Activated CD4-positive, alpha-beta memory T cell treated with anti-CD3 and anti-CD28 coated beads for 36 hours (primary cell): ENCODE measurements around the gene FUT6. TPM values are rescaled to one million over a fixed set of nuclear protein-coding genes. Genes with fewer than 3 reads are reported as not detected.
"Not testable (repeated sequence)": the region's sequence is repeated elsewhere in the genome, so short reads cannot be mapped to it uniquely, and the experiment has no call there.

Experiments used
- CTCF ChIA-PET: fragments of 350-600 bp; sonication (Branson Sonifier 250); formaldehyde crosslinking; loops from one replicate; lab custom pipeline; 2021; ENCODE audit warnings: antibody characterized with exemption, inconsistent platforms; lab: Charles Lee
- POLR2A ChIA-PET: fragments of 350-600 bp; sonication (Branson Sonifier 250); formaldehyde crosslinking; loops from one replicate; lab custom pipeline; 2021; ENCODE audit warnings: antibody characterized with exemption; lab: Charles Lee
- DNase-seq: peaks from one replicate; pipeline ENCODE4 v3.0.0-alpha.2; 2020
- H3K27ac Mint-ChIP-seq: one replicate; pipeline ENCODE4 v1.8.0; 2021; ENCODE audit warnings: mixed read lengths
- H3K27me3 Mint-ChIP-seq: one replicate; pipeline ENCODE4 v1.8.0; 2021; ENCODE audit warnings: mixed read lengths
- H3K36me3 Mint-ChIP-seq: one replicate; pipeline ENCODE4 v1.8.0; 2021; ENCODE audit warnings: mixed read lengths
- H3K4me1 Mint-ChIP-seq: one replicate; pipeline ENCODE4 v1.8.0; 2021; ENCODE audit warnings: low read depth, mixed read lengths
- H3K4me3 Mint-ChIP-seq: one replicate; pipeline ENCODE4 v1.8.0; 2021; ENCODE audit warnings: mild to moderate bottlenecking, mixed read lengths
- H3K9me3 Mint-ChIP-seq: one replicate; pipeline ENCODE4 v1.8.0; 2021; ENCODE audit warnings: mixed read lengths
- intact Hi-C: fragments of 100-400 bp; cut with micrococcal nuclease; formaldehyde crosslinking; loops from one replicate; pipeline ENCODE4 v1.15.1; 2023
- total RNA-seq, 2 experiments: library from RNA; stranded (reverse); gene quantifications; one replicate each; pipeline ENCODE4 v1.2.3, GENCODE V29; 2021

FUT6 gene
- total RNA-seq, 2 experiments from 2014 or later, result not detected

DNA sequence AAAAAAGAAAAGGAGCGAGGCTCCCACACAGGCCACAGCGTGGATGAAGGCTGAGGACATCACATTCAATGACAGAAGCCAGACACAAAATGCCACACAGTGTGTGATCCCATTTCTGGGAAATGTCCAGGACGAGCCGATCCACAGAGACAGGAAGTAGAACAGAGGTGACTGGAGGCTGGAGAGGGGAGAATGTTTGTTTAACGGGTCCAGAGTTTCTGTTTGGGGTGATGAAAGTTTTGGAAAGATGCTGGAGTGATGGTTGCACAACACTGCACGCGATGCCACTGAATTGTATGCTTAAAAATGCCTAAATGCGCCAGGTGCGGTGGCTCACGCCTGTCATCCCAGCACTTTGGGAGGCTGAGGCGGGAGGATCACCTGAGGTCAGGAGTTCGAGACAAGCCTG is 31.5 kb upstream of the FUT6 start:
- H3K4me1 Mint-ChIP-seq, result no peaks in the 10 kb centered on the region
- CTCF ChIA-PET, result no interaction called here
- no peak overlapping the region for H3K27ac Mint-ChIP-seq
- no peak for DNase-seq
- POLR2A ChIA-PET, result no interaction called here
- no peaks in the 10 kb centered on the region for H3K9me3 Mint-ChIP-seq
- no peak overlapping the region for H3K4me3 Mint-ChIP-seq
- no peaks in the 10 kb centered on the region for H3K36me3 Mint-ChIP-seq
- intact Hi-C loops, result no loop called here
- H3K27me3 Mint-ChIP-seq, result no peaks in the 10 kb centered on the region

DNA sequence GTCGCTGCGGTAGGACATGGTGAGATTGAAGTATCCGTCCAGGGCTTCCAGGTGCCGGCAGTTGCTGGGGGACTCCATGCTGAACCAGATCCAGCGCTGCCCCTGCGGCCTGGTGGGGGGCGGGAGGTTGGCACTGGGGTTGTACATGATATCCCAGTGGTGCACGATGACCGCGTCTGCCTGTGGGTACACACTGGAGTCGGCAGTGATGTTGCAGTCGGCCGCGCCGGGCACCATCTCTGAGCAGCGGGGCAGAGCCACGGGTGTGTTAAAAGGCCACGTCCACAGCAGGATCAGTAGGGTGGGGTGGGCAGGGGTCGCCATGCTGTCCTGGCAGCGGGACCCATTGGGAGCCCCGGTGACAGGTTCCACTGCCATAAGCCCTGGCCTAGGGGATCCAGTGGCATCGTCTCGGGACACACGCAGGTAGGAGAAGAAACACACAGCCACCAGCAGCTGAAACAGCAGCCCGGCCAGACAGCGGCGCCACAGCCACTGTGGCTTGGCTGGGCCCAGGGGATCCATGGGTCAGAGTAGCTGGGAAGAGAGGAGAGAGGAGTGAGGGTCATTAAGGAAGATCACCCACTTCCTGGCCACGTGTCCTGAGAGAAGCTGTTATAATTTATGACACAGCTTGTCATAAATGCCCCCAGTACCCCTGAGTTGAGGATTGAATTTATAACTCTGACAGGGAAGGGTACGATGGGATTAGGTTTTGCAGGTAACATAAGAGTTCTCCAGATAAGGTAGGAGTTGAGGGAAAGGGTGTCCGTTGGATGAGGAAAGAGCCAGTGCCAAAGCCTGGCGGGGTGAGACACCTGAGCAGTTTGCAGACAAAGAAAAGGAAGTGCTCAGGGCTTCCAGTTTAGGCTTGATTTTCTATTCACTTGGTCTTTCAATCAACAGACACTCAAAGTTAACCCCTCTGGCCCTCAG is 28.0 kb upstream of the FUT6 start:
- H3K27me3 Mint-ChIP-seq, result no peaks in the 10 kb centered on the region
- no peaks in the 10 kb centered on the region for H3K36me3 Mint-ChIP-seq
- no peaks in the 10 kb centered on the region for H3K4me1 Mint-ChIP-seq
- H3K4me3 Mint-ChIP-seq, result no peak overlapping the region
- POLR2A ChIA-PET, result no interaction called here
- H3K27ac Mint-ChIP-seq, result no peak overlapping the region
- no peaks in the 10 kb centered on the region for H3K9me3 Mint-ChIP-seq
- CTCF ChIA-PET, result no interaction called here
- intact Hi-C loops, result no loop called here
- no peak for DNase-seq

DNA sequence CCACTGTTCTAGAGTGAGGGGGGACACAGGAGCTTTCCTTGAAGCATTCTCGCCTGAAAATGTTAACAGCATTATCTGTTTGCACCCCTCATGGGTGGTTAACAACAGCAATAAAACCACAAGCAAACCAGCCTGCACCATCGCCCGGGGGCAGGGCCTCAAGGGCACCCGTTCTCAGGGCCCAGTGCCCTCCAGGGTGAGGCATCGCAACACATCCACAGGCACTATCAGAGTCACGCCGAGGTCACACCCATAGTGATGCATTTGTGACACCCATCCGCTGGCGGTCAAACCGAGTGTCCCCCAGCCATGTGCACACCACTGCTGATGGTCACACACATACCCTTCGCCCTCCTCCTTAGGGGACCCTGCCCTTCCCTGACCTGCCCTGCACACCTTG is 26.3 kb upstream of the FUT6 start:
- Mint-ChIP-seq H3K4me3 (no peak overlapping the region), H3K36me3 (no peaks in the 10 kb centered on the region), H3K27ac (no peak overlapping the region), H3K27me3 (no peaks in the 10 kb centered on the region), H3K9me3 (no peaks in the 10 kb centered on the region), H3K4me1 (no peaks in the 10 kb centered on the region)
- CTCF ChIA-PET, result interaction anchor here (0.6 kb wide), 1 partner anchor 102 kb away, joined by 3 read pairs; no protein-coding TSS in a partner anchor
- no peak for DNase-seq
- POLR2A ChIA-PET, result no interaction called here
- intact Hi-C loops, result no loop called here

DNA sequence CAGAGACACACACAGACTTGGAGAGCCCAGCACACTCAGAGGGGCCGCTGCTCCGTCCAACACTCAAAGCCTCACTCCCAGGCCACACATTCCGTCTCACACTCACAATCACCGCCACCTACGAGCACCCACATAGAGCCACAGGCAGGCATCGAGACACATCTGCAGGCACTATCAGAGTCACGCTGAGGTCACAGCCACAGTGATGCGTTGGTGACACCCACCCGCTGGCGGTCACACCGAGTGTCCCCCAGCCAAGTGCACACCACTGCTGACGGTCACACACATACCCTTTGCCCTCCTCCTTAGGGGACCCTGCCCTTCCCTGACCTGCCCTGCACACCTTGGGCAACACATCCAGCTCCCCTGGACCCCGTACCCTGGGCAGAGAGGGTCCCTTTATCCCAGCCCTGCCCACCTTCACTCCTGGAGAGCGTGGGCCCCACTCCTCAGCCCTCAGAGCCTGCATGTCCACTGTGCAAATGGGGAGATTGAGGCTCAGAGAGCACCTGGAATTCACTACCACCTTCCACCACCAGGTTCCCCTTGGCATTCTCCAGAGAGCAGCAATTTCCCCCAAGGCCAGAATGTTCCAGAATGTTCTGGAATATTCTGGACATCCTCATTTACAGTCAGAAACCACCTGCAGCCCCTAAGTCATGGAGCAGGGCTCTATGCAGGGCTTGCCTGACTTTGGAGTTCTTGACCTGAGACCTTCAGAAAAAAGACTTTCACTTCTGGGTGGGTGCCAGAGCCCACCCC is 25.4 kb upstream of the FUT6 start:
- CTCF ChIA-PET, result no interaction called here
- H3K27me3 Mint-ChIP-seq, result no peaks in the 10 kb centered on the region
- POLR2A ChIA-PET, result no interaction called here
- intact Hi-C loops, result no loop called here
- H3K27ac Mint-ChIP-seq, result no peak overlapping the region
- no peak overlapping the region for H3K4me3 Mint-ChIP-seq
- no peak for DNase-seq
- H3K9me3 Mint-ChIP-seq, result no peaks in the 10 kb centered on the region
- H3K4me1 Mint-ChIP-seq, result no peaks in the 10 kb centered on the region
- no peaks in the 10 kb centered on the region for H3K36me3 Mint-ChIP-seq

DNA sequence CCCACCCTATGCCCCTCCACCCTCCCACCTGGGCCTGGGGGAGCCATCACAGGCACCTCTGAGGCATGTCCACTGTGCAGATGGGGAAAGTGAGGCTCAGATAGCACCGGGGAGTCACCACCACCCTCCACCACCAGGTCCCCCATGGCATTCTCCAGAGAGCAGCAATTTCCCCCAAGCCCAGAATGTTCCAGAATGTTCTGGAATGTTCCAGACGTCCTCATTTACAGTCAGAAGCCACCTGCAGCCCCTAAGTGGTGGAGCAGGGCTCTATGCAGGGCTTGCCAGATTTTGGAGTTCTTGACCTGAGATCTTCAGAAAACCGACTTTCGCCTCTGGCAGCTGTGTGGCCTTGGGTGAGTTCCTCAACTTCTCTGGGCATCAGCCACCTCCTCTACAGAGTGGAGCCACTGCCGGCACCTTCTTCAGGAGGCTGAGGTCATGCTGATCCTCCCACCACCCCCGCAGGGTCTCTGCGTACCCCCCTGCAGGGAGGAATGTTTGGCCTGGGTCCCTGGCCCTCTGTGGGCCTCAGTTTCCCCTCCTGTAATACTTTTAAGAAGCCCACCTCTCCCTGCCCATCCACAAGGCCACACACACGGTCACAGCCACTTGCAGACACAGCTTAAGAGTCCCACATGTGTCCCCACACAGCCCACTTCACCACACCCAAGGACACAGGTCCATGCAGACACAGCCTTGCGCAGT is 24.7 kb upstream of the FUT6 start:
- DNase-seq, result no peak
- POLR2A ChIA-PET, result no interaction called here
- CTCF ChIA-PET, result no interaction called here
- H3K36me3 Mint-ChIP-seq, result no peaks in the 10 kb centered on the region
- no peak overlapping the region for H3K4me3 Mint-ChIP-seq
- H3K27me3 Mint-ChIP-seq, result no peaks in the 10 kb centered on the region
- H3K9me3 Mint-ChIP-seq, result no peaks in the 10 kb centered on the region
- no peaks in the 10 kb centered on the region for H3K4me1 Mint-ChIP-seq
- no peak overlapping the region for H3K27ac Mint-ChIP-seq
- intact Hi-C loops, result no loop called here

DNA sequence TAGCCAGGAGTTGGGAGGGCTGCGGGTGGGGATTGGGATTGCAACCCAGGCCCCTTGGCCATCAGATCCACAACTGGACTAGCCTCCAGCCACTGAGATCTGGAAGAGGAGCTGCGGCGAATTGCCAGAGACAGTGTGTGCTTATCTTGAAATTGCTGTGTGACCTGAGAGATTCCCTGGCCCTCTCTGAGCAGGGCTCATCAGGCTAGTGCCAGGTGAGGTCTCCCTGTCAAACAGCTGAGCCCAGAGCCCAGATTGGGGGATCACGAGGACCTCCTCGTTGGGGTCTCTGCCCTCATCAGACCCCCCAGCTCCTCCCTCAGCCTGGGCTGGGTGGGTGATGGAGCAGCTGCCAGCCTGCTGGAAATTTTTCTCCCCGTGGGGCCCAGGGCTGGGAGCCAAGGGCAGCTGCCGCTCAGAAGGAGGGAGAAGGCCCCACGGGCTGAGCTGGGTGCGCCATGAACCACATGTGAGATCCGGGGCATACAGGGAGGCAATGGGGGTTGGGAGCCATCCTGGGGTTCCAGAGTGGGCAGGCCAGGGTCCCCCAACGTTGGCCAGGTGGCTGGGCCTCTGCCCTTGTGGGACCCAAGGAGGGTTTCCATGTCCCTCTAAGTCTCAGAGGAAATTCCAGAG is 23.6 kb upstream of the FUT6 start:
- intact Hi-C loops, result no loop called here
- Mint-ChIP-seq H3K4me1 (no peaks in the 10 kb centered on the region), H3K36me3 (no peaks in the 10 kb centered on the region), H3K27me3 (no peaks in the 10 kb centered on the region), H3K27ac (no peak overlapping the region), H3K9me3 (no peaks in the 10 kb centered on the region), H3K4me3 (no peak overlapping the region)
- ChIA-PET CTCF (no interaction called here), POLR2A (no interaction called here)
- no peak for DNase-seq

DNA sequence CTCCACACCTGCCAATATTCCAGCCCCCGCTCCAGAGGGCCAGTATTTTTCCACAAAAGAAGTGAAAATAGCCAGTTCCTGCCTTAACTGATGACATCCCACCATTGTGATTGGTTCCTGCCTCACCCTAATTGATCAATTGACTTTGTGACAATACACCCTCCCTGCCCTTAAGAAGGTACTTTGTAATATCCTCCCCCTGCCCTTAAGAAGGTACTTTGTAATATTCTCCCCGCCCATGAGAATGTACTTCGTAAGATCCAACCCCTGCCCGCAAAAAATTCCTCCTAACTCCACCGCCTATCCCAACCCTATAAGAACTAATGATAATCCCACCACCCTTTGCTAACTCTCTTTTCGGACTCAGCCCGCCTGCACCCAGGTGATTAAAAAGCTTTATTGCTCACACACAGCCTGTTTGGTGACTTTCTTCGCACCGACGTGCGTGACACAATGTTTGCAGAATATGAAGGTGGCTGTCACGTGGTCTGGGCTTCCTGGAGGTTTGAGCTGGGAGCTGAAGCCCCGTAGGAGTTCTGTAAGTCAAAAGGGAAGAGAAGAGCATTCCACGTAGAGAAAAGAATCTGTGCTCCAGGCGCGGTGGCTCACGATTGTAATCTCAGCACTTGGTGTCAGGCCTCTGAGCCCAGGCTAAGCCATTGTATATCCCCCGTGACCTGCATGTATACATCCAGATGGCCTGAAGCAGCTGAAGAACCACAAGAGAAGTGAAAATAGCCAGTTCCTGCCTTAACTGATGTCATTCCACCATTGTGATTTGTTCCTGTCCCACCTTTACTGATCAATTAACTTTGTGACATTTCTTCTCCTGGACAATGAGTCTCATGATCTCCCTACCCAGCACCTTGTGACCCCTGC is 17.9 kb upstream of the FUT6 start:
- H3K9me3 Mint-ChIP-seq, result no peaks in the 10 kb centered on the region
- CTCF ChIA-PET, result no interaction called here
- no peaks in the 10 kb centered on the region for H3K27me3 Mint-ChIP-seq
- H3K4me1 Mint-ChIP-seq, result no peaks in the 10 kb centered on the region
- no peaks in the 10 kb centered on the region for H3K36me3 Mint-ChIP-seq
- no peak for DNase-seq
- intact Hi-C loops, result no loop called here
- POLR2A ChIA-PET, result no interaction called here
- H3K27ac Mint-ChIP-seq, result no peak overlapping the region
- no peak overlapping the region for H3K4me3 Mint-ChIP-seq

DNA sequence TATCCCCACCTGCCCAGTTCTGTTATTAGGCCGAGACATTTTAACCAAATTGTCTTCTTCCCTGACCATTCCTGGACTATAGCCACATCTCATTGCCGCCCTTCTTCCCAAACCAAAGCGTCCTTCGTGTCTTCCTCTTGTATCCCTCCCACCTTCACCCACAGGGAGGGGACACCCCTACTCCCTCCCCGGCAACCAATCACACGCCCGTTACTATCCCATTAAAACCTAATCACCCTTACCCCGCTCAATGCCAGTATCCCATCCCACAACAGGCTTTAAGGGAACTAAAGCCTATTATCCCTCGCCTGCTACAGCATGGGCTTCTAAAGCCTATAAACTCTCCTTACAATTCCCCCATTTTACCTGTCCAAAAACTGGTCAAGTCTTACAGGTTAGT is 15.6 kb upstream of the FUT6 start:
- H3K4me1 Mint-ChIP-seq, H3K36me3 Mint-ChIP-seq, DNase-seq, H3K4me3 Mint-ChIP-seq, intact Hi-C loops, H3K9me3 Mint-ChIP-seq, CTCF ChIA-PET, H3K27ac Mint-ChIP-seq, POLR2A ChIA-PET, H3K27me3 Mint-ChIP-seq: not testable (repeated sequence)

DNA sequence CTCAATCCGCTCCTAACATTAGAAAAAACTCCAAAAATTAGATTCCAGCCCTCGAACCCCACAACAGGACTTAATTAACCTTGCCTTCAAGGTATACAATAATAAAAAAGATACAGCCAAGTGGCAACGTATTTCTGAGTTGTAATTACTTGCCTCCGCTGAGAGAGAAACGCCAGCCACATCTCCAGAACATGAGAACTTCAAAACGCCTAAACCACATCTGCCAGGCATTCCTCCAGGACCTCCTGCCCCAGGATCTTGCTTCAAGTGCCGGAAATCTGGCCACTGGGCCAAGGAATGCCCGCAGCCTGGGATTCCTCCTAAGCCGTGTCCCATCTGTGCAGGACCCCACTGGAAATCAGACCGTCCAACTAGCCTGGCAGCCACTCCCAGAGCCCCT is 14.6 kb upstream of the FUT6 start:
- intact Hi-C loops, H3K27ac Mint-ChIP-seq, H3K9me3 Mint-ChIP-seq, DNase-seq, H3K36me3 Mint-ChIP-seq, H3K27me3 Mint-ChIP-seq, POLR2A ChIA-PET, H3K4me1 Mint-ChIP-seq, CTCF ChIA-PET, H3K4me3 Mint-ChIP-seq: not testable (repeated sequence)

DNA sequence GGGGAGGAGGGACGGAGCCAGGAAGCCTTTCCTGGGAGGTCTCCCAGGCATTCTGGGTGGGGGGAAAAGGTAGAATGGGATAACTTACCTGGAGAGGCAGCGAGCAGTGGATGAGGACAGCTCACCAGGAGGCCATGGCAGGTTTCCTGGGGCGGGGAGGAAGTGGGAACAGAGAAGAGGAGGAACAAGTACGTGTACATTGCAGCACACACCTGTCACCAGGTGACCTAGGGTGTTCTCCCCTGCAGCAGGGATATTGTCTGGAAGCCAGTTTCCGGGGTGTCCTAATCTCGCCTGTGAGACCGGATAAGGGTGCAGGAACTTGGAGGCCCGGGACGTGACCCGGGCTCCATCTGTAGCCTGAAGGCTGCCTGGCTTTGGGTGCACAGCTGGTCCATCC is 11.8 kb upstream of the FUT6 start, which contains the start of gene FUT3:
TSS of gene FUT3 (minus strand) at position 148 of the 400 bp plus-strand sequence.
- Mint-ChIP-seq H3K27me3 (no peaks in the 10 kb centered on the region), H3K27ac (no peak within 1 kb of the TSS), H3K9me3 (no peaks in the 10 kb centered on the region), H3K4me3 (no peak within 1 kb of the TSS), H3K36me3 (no peaks in the 10 kb centered on the region), H3K4me1 (no peaks in the 10 kb centered on the region)
- intact Hi-C loops, result no loop called here
- CTCF ChIA-PET, result no interaction called here
- DNase-seq, result no peak
- POLR2A ChIA-PET, result no interaction called here

DNA sequence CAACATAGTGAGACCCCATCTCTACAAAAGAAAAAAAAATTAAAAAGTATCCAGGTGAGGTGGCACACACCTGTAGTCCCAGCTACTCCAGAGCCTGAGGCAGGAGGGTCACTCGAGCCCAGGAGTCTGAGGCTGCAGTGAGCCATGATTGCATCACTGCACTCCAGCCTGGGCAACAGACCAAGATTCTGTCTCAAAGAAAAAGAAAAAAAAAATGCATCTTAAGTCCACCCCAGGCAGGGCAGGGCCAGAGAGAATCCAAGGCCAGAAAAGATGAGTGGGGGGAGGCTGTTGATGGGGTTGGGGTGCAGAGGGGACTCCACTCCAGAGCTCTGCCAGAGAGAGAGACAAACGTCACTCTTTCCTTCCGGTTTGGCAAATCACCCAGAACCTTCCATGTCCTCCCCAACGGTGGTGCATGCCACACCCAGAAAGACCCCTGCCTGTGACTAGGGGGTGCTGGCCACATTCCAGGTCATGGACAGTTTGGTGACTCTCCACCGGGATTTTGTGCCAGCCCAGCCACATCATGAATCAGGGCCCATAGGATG is 11.3 kb upstream of the FUT6 start:
- H3K4me1 Mint-ChIP-seq, result no peaks in the 10 kb centered on the region
- no peak for DNase-seq
- intact Hi-C loops, result no loop called here
- ChIA-PET POLR2A (interaction anchor here (0.6 kb wide), 1 partner anchor 1722 kb away, joined by 3 read pairs; no protein-coding TSS in a partner anchor), CTCF (no interaction called here)
- H3K27ac Mint-ChIP-seq, result no peak overlapping the region
- no peak overlapping the region for H3K4me3 Mint-ChIP-seq
- no peaks in the 10 kb centered on the region for H3K27me3 Mint-ChIP-seq
- H3K9me3 Mint-ChIP-seq, result no peaks in the 10 kb centered on the region
- no peaks in the 10 kb centered on the region for H3K36me3 Mint-ChIP-seq
